ENCODE measurements around the gene GP5.

- TF ChIP-seq CTCF (CRISPR knock-in tag; IDR thresholded peaks at IDR 0.05): no peak
- TF ChIP-seq ZNF615 (CRISPR knock-in tag; IDR thresholded peaks at IDR 0.05; ENCODE audit: borderline replicate concordance): no peak
- TF ChIP-seq REST (IDR thresholded peaks at IDR 0.05; ENCODE audit: borderline replicate concordance in 1 of 2, low read depth in 1 of 2, low read length in 2 of 2): no peak
These were observed 48.6 kb upstream of the GP5 start for GRCh38 chr3:194447657-194448056.
